Measurements from ENCODE around the gene FCAMR. TPM values are rescaled to one million over a fixed set of nuclear protein-coding genes. Genes with fewer than 3 reads are reported as not detected.

The FCAMR gene
- total RNA-seq, 2 experiments from 2014 or later = not detected

DNA sequence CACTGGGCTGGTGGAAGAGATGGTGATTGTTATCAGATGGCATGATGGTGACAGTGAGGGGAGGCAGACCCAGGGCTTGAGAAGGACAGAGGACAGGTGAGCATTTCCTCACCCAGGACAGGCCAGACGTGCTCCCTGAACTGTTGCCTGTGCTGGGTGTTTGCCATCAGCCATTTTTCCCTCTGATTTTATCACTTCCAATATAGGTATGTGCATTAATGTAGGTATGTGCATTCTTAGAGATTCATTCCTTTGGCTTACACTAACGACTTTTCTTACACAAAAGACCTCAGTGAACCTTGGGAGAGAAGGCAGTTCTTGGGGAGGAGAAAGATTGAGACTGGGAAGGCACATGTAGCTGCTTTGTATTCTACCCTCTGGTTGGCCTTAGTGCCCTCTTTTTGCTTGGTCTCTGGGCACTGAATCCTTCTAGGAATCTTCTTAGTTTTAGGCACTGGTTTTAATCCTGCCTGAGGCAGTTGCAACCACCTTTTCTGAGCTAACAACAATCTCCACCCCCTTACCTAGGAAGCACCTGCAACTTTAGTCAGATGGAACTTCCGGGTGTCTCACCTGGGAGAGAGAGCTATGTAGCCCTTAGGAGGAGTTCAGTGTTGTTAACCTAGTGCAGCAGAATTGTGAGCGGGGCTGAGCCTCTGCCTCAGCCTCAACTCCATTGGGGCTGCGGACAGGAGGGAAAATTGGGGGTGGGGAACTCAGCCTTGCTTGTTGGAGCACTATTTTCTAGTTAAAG lies 31.4 kb upstream of the FCAMR start:
- Mint-ChIP-seq H3K36me3 (ENCODE audit: low read depth) (no peaks in the 10 kb centered on the region), H3K4me1 (ENCODE audit: low read depth) (no peaks in the 10 kb centered on the region), H3K9me3 (no peaks in the 10 kb centered on the region), H3K27ac (no peak overlapping the region), H3K4me3 (no peak overlapping the region), H3K27me3 (peaks cover 2% of the 10 kb centered on the region)
- ChIA-PET POLR2A (no interaction called here), CTCF (interaction anchor here (1.1 to 1.4 kb wide), 2 partner anchors 67 to 74 kb away, joined by 3 read pairs; no protein-coding TSS in a partner anchor)
- intact Hi-C loops (cut with micrococcal nuclease) = no loop called here
- no peak for DNase-seq
- ATAC-seq = no peak
- TF ChIP-seq, protein P1, sequence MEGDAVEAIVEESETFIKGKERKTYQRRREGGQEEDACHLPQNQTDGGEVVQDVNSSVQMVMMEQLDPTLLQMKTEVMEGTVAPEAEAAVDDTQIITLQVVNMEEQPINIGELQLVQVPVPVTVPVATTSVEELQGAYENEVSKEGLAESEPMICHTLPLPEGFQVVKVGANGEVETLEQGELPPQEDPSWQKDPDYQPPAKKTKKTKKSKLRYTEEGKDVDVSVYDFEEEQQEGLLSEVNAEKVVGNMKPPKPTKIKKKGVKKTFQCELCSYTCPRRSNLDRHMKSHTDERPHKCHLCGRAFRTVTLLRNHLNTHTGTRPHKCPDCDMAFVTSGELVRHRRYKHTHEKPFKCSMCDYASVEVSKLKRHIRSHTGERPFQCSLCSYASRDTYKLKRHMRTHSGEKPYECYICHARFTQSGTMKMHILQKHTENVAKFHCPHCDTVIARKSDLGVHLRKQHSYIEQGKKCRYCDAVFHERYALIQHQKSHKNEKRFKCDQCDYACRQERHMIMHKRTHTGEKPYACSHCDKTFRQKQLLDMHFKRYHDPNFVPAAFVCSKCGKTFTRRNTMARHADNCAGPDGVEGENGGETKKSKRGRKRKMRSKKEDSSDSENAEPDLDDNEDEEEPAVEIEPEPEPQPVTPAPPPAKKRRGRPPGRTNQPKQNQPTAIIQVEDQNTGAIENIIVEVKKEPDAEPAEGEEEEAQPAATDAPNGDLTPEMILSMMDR (IDR thresholded peaks at IDR 0.05) = no peak

DNA sequence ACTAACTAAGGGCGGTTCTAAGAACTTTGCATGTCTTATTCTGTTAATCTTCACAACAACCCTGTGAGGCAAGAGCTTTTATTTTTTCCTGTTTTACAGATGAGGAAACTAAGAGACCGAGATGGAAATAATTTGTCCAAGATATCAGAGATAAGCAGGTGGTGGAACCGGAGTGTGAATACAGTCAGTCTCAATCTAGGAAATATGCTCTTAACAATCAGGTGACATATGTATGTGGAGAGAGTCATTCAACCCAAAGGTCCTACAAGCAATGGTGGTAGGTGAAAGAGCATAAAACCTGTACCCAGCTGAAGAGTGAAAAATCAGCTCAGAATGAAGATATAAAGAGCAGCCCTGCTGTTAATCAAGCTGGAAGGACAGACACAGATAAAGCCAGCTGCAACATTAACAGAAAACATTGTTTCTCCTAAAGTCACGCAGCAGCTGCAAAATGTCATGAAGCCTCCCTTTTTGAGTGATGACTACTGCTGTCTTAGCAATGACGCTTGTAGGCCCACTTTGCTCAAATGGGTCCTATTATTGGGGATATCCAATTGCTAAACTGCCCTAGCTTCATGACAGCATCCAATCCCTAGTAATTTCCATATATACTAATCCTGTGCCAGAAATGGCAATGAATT lies 30.5 kb upstream of the FCAMR start:
- Mint-ChIP-seq H3K4me3 (no peak overlapping the region), H3K36me3 (ENCODE audit: low read depth) (no peaks in the 10 kb centered on the region), H3K4me1 (ENCODE audit: low read depth) (no peaks in the 10 kb centered on the region), H3K27me3 (peaks cover 2% of the 10 kb centered on the region), H3K27ac (no peak overlapping the region), H3K9me3 (no peaks in the 10 kb centered on the region)
- ChIA-PET POLR2A (no interaction called here), CTCF (interaction anchor here (1.1 to 1.4 kb wide), 2 partner anchors 66 to 75 kb away, joined by 3 read pairs; no protein-coding TSS in a partner anchor)
- ATAC-seq (no peak), DNase-seq (no peak)
- intact Hi-C loops (cut with micrococcal nuclease) = no loop called here
- TF ChIP-seq, protein P1 (IDR thresholded peaks at IDR 0.05) = no peak

DNA sequence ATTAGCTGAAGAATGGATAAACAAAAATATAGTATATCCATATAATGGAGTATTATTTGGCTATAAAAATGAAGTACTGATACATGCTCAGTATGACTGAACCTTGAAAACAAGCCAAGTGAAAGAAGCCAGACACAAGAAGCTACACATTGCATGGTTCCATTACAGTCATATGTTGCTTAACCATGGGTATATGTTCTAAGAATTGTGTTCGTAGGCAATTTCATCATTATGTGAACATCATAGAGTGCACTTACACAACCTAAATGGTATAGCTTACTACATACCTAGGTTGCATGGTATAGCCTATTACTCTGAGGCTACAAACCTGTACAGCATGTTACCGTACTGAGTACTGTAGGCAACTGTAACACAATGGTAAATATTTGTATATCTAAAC lies 28.6 kb upstream of the FCAMR start:
- no peak overlapping the region for H3K27ac Mint-ChIP-seq
- DNase-seq (no peak), ATAC-seq (no peak)
- no peak overlapping the region for H3K4me3 Mint-ChIP-seq
- ChIA-PET CTCF (interaction anchor here (1.2 kb wide), 1 partner anchor 7 kb away, joined by 3 read pairs; no protein-coding TSS in a partner anchor), POLR2A (no interaction called here)
- intact Hi-C loops (cut with micrococcal nuclease) = no loop called here
- H3K27me3 Mint-ChIP-seq = peaks cover 5% of the 10 kb centered on the region
- H3K36me3 Mint-ChIP-seq (ENCODE audit: low read depth) = no peaks in the 10 kb centered on the region
- no peaks in the 10 kb centered on the region for H3K4me1 Mint-ChIP-seq (ENCODE audit: low read depth)
- TF ChIP-seq, protein P1 (IDR thresholded peaks at IDR 0.05) = no peak
- no peaks in the 10 kb centered on the region for H3K9me3 Mint-ChIP-seq

DNA sequence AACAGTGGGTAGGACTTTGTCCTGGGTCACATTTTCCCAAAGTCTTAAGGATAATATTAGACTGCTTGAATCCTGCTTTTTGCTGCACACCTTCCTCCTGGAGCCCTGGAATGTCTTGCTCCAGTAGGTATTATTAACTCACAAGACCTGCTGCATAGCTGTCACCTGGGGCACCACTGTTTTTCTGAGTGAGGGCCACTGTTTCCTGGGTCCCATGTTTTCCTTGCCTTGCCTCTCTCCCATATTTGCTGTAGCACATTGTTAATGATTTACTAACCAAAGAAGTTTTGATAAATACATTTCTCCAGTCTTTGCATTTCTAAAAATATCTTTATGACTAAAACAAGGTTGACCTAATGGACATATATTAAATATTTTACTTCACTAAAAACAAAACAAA lies 22.5 kb upstream of the FCAMR start:
- Mint-ChIP-seq H3K36me3 (ENCODE audit: low read depth) (no peaks in the 10 kb centered on the region), H3K4me3 (no peak overlapping the region), H3K4me1 (ENCODE audit: low read depth) (no peaks in the 10 kb centered on the region), H3K9me3 (no peaks in the 10 kb centered on the region), H3K27ac (no peak overlapping the region), H3K27me3 (peaks cover 7% of the 10 kb centered on the region)
- TF ChIP-seq, protein P1 (IDR thresholded peaks at IDR 0.05) = no peak
- ATAC-seq (no peak), DNase-seq (no peak)
- CTCF ChIA-PET = interaction anchor here (1.0 to 3.7 kb wide), 3 partner anchors 10 to 59 kb away, joined by 3 to 23 read pairs (median 21); no protein-coding TSS in a partner anchor
- intact Hi-C loops (cut with micrococcal nuclease) = no loop called here
- POLR2A ChIA-PET = no interaction called here

DNA sequence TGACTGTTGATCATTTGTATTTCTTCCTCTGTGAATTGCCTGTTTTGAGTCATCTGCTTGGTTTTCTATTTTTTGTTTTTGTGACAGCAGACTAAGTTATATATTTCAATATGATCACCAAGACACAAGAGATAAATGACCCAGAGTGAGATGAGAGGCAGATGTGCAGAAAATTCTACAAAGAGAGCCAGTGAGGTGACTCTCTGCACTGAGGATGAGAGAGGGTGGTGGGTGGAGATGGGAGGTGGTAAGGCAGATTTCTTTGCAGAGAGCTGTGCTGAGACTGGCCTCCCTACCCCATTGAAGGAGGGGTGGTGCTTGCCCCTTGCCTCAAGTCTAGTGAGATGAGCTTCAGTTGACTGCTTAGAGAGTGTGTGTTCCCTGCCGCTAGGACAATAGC lies 17.6 kb upstream of the FCAMR start:
- TF ChIP-seq, protein P1 (IDR thresholded peaks at IDR 0.05) = no peak
- H3K4me3 Mint-ChIP-seq = no peak overlapping the region
- POLR2A ChIA-PET = interaction anchor here (0.6 kb wide), 1 partner anchor 53 kb away, joined by 3 read pairs; no protein-coding TSS in a partner anchor
- ATAC-seq (no peak), DNase-seq (no peak)
- no peaks in the 10 kb centered on the region for H3K4me1 Mint-ChIP-seq (ENCODE audit: low read depth)
- no peaks in the 10 kb centered on the region for H3K9me3 Mint-ChIP-seq
- CTCF ChIA-PET = interaction anchor here (0.7 to 4.5 kb wide), 3 partner anchors 15 to 53 kb away, joined by 3 to 27 read pairs (median 5); no protein-coding TSS in a partner anchor
- peaks cover 7% of the 10 kb centered on the region for H3K27me3 Mint-ChIP-seq
- no peak overlapping the region for H3K27ac Mint-ChIP-seq
- H3K36me3 Mint-ChIP-seq (ENCODE audit: low read depth) = no peaks in the 10 kb centered on the region
- intact Hi-C loops (cut with micrococcal nuclease) = no loop called here

Data from activated CD8-positive, alpha-beta T cell treated with anti-CD3 and anti-CD28 coated beads for 36 hours (primary cell).